Measurements from ENCODE around the gene KRTAP13-1.

KRTAP13-1 gene

DNA sequence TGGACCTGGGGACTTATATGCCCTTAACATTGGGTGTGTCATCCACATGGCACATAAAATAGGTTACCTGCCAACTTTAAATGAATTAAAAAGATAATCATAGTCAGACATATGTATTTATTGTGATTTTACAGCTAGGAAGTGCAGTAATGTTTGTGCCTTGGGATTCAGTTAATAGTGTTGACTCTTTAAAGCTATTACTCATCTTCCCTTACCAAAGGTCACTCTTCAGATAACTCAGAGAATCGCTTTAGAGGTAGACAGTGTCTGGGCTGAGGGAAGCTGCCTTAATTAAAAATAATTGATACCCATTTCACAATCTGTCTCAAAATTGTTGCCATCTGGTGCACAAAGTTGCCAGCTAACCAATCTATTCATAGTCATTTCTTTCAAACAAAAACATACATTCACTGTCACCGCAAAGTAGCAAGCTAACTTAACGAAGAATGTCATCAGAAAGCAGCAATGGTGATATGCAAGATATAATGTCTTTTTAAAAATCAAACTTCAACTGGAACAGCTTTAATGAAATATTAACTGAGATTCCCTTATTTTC is 41.3 kb downstream of the KRTAP13-1 start:
- TF ChIP-seq, protein P1, sequence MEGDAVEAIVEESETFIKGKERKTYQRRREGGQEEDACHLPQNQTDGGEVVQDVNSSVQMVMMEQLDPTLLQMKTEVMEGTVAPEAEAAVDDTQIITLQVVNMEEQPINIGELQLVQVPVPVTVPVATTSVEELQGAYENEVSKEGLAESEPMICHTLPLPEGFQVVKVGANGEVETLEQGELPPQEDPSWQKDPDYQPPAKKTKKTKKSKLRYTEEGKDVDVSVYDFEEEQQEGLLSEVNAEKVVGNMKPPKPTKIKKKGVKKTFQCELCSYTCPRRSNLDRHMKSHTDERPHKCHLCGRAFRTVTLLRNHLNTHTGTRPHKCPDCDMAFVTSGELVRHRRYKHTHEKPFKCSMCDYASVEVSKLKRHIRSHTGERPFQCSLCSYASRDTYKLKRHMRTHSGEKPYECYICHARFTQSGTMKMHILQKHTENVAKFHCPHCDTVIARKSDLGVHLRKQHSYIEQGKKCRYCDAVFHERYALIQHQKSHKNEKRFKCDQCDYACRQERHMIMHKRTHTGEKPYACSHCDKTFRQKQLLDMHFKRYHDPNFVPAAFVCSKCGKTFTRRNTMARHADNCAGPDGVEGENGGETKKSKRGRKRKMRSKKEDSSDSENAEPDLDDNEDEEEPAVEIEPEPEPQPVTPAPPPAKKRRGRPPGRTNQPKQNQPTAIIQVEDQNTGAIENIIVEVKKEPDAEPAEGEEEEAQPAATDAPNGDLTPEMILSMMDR (IDR thresholded peaks at IDR 0.05), result no peak
- no peaks in the 10 kb centered on the region for H3K36me3 ChIP-seq
- no peak overlapping the region for H3K4me3 ChIP-seq (ENCODE audit: low read depth in 1 of 2, low read length in 1 of 2)

DNA sequence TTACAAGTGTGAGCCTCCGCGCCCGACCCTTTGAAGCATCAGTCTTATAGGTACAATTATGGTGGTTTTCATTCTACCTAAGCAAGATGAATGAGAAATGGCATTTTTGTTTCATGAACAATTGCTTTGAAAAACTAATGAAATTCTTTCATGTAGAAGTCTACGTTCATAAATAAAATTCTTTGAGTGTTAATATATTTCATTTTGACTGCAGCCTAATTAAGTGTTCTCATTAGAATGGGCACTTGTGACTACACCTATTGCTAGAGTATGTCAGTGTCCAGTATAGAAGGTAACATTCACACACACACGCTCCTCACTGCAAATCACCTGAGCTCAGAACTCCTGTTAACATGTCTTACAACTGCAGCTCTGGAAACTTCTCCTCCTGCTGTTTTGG is 44.1 kb downstream of the KRTAP13-1 start, which contains the start of gene KRTAP15-1:
TSS of gene KRTAP15-1 (plus strand) at position 301 of the 400 bp plus-strand sequence. CDS start at position 354, 53 bp downstream.
- Histone ChIP-seq H3K9me3 (no peaks in the 10 kb centered on the region), H3K4me1 (ENCODE audit: control insufficient read depth in 1 of 2, insufficient read depth in 1 of 2, low read depth in 1 of 2, low read length in 1 of 2) (no peaks in the 10 kb centered on the region), H3K4me3 (ENCODE audit: low read depth in 1 of 2, low read length in 1 of 2) (no peak within 1 kb of the TSS), H3K27me3 (no peaks in the 10 kb centered on the region), H3K36me3 (no peaks in the 10 kb centered on the region), H3K27ac (no peak within 1 kb of the TSS)
- TF ChIP-seq, protein P1 (IDR thresholded peaks at IDR 0.05), result no peak

More for the DNA sequence above, 41.3 kb downstream of the KRTAP13-1 start:
- Histone ChIP-seq H3K9me3 (no peaks in the 10 kb centered on the region), H3K27ac (no peak overlapping the region), H3K27me3 (no peaks in the 10 kb centered on the region), H3K4me1 (ENCODE audit: control insufficient read depth in 1 of 2, insufficient read depth in 1 of 2, low read depth in 1 of 2, low read length in 1 of 2) (no peaks in the 10 kb centered on the region)

DNA sequence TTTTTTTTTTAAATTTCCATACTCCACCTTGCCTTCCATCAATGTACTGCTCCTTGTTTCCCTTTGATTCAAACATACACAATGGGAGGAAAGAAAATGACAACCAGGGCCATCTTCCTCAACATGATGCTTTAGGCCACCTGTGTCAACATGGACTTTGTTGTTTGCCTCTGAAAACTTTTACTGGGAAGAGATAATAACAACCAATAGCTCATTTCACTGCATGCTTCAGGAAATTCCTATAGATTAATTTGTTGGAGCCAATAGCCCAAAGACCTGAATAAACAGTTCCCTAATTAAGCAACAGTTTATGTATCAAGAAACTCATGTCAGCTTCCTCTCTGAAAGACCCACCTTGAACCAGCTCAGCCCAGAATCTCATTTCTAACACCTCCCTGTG is 47.4 kb downstream of the KRTAP13-1 start:
- H3K36me3 ChIP-seq, result no peaks in the 10 kb centered on the region
- no peak overlapping the region for H3K27ac ChIP-seq
- no peaks in the 10 kb centered on the region for H3K4me1 ChIP-seq (ENCODE audit: control insufficient read depth in 1 of 2, insufficient read depth in 1 of 2, low read depth in 1 of 2, low read length in 1 of 2)
- H3K9me3 ChIP-seq, result no peaks in the 10 kb centered on the region
- H3K27me3 ChIP-seq, result no peaks in the 10 kb centered on the region
- TF ChIP-seq, protein P1 (IDR thresholded peaks at IDR 0.05), result no peak
- no peak overlapping the region for H3K4me3 ChIP-seq (ENCODE audit: low read depth in 1 of 2, low read length in 1 of 2)

DNA sequence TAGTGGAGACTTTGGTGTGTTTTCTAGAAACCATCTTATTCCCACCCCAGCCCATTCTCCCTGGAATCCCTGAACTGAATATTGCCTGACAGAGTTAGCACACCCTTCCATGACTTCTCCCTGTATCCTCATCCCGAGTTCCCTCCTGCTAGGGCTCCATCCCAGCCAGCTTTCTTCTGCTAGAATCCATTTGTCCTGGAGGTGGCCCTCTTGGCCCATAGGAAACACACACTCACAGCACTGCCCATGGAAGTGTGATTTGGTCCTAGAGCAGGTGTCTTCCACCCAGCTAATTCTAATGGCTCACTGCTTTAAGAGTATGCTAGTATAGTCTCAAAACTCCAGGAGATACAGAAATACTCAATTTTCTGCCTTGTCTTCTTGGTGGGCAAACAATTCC is 48.4 kb downstream of the KRTAP13-1 start:
- Histone ChIP-seq H3K4me1 (ENCODE audit: control insufficient read depth in 1 of 2, insufficient read depth in 1 of 2, low read depth in 1 of 2, low read length in 1 of 2) (no peaks in the 10 kb centered on the region), H3K36me3 (no peaks in the 10 kb centered on the region), H3K27ac (no peak overlapping the region), H3K4me3 (ENCODE audit: low read depth in 1 of 2, low read length in 1 of 2) (no peak overlapping the region), H3K27me3 (no peaks in the 10 kb centered on the region), H3K9me3 (no peaks in the 10 kb centered on the region)
- TF ChIP-seq, protein P1 (IDR thresholded peaks at IDR 0.05), result no peak

All from neutrophil (primary cell).